GM18505 (cell line): ENCODE results near the gene CIC.

Experiments
- ATAC-seq: cut with Tn5 transposase; IDR thresholded peaks from one replicate; pipeline ENCODE4 v1.9.1; 2021; ENCODE audit not compliant: unreplicated experiment
- POLR2A ChIP-seq: IDR thresholded peaks from 4 replicates; pipeline ENCODE4 v1.6.1; 2011; ENCODE audit warnings: borderline replicate concordance; ENCODE audit not compliant: insufficient read depth, insufficient read length; ENCODE audit errors: extremely low read depth

The CIC gene

DNA sequence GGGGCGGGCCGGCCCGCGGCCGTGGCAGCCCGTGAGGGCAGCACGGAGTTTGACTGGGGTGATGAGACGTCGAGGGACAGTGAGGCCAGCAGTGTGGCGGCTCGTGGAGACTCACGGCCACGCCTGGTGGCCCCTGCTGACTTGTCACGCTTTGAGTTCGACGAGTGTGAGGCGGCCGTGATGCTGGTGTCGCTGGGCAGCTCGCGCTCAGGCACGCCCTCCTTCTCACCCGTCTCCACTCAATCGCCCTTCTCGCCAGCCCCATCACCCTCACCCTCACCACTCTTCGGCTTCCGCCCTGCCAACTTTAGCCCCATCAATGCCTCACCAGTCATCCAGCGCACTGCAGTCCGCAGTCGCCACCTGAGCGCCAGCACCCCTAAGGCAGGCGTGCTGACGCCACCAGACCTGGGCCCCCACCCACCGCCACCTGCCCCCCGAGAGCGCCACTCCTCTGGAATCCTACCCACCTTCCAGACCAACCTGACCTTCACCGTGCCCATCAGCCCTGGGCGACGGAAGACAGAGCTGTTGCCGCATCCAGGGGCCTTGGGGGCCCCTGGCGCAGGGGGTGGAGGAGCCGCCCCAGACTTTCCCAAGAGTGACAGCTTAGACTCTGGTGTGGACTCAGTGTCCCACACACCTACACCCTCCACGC, 4.5 kb downstream of the CIC start:
- no peak for TF ChIP-seq POLR2A
- ATAC-seq, result no peak

DNA sequence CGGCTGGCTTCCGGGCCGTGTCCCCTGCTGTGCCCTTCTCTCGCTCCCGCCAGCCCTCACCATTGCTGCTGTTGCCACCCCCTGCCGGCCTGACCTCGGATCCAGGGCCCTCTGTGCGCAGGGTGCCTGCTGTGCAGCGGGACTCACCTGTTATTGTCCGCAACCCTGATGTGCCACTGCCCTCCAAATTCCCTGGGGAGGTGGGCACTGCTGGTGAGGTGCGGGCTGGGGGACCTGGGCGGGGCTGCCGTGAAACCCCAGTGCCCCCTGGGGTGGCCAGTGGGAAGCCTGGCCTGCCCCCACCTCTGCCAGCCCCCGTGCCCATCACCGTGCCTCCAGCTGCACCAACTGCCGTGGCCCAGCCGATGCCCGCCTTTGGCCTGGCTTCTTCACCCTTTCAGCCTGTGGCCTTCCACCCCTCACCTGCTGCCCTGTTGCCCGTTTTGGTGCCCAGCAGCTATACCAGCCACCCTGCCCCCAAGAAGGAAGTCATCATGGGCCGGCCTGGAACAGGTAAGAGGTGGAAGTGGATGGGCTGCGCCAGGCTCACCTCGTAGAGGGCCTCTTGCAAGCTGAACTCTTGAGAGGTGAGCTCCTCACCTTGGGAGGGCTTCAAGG, 5.1 kb downstream of the CIC start:
- TF ChIP-seq POLR2A, result no peak
- ATAC-seq, result no peak

GRCh38 chr19:42275103-42275502, 6.1 kb downstream of the CIC start:
- ATAC-seq, result no peak
- TF ChIP-seq POLR2A, result no peak

DNA sequence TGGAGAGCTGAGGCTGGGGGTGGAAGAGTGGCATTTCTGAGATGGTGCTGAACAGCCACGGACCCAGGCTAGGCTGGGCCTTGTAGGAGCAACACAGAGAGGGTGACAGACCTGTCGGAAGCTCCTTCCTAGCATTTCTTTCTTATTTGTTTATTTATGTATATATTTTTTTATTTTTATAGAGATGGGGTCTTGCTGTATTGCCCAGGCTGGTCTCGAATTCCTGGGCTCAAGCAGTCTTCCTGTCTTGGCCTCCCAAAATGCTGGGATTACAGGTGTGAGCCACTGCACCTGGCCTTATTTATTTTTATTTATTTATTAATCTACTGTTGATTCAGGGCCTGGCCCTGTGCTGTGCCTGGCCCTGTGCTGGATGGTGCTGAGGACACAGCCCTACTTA, 6.5 kb downstream of the CIC start:
- no peak for TF ChIP-seq POLR2A
- no peak for ATAC-seq

DNA sequence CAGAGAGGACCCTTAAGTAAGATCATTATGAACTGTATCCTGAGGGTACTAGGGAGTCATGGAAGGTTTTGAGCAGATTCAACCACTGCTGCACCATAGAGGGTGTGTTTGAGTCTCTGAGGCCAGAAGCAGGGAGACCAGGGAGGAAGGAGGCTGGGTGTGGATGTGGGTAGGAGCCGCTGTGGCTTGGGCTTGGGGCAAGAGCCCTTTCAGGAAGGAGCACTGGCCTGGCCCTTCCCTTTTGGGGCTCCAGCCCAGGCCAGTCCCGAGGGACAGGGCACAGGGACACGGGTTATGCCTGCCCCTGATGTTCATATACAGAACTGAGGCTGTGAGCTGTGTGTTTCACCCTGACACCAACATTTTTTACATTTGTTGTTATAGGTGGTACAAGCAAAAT, 7.2 kb downstream of the CIC start:
- no peak for ATAC-seq
- no peak for TF ChIP-seq POLR2A

DNA sequence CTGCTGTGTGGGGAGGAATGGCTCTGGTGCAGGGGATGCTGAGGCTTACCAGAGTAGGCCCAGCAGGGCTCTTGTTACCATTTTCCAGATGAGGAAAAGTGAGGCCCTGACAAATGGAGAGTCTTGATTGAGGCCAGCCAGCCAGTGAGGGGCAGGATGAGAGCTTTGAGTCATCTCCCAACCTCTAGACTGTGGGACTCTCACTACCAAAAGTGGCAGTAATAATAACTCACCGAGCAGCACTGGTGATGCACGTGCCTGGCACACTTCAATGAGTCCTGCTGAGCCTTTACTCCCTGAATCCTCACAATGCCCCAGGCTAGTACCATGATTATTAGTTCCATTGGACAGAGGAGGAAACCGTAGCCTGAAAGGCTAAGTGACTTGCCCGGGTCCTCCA, 7.8 kb downstream of the CIC start:
- TF ChIP-seq POLR2A, result no peak
- no peak for ATAC-seq

GRCh38 chr19:42277821-42278451, 8.9 kb downstream of the CIC start:
- no peak for TF ChIP-seq POLR2A
- no peak for ATAC-seq

GRCh38 chr19:42278452-42279154, 9.6 kb downstream of the CIC start:
- TF ChIP-seq POLR2A, result no peak
- ATAC-seq, result no peak

DNA sequence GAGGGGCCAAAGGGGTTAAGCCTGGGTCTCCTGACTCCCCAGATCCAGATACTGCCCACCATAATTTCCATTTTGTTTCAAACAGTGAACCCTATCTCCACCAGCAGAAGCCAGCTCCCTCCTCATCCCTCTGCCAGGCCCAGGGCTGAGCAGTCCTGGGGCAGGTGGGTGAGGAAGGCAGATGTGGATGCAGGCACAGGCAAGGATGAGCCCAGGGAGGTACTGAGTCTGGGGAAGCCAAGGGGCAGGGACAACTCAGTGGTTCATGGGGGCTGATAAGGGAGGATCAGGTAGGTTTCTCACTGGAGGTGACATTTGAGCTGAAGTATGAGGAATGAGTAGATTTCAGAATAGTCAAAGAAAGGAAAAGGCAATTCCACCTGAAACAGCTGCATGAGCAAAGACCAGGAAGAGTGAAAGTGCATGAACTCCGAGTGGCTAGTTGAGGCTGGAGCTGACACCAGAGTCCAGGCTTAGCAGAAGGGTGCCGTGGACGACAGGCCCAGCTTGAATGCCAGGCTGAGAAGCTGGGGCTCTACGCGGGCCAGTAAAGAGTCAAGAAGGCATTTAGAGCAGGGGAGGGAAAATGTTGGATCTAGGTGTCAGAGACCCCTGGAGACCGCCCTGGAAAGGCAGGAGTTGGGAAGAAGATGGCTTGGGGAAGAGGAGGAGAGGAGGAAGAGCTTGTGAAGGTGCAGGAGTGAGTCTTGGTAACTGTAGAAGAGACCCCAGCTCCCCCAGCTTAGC, 10.3 kb downstream of the CIC start:
- no peak for TF ChIP-seq POLR2A
- no peak for ATAC-seq

- ATAC-seq, result peak; percentile 20
Observed at GRCh38 chr19:42279902-42280814, 11.1 kb downstream of the CIC start.

GRCh38 chr19:42280815-42281145, 11.7 kb downstream of the CIC start:
- no peak for TF ChIP-seq POLR2A
- no peak for ATAC-seq

More at GRCh38 chr19:42279902-42280814, 11.1 kb downstream of the CIC start:
- peak; percentile 55 for TF ChIP-seq POLR2A

GRCh38 chr19:42281146-42281826, 12.2 kb downstream of the CIC start:
- ATAC-seq, result no peak
- TF ChIP-seq POLR2A, result no peak
